Spleen (tissue), 11 donors: Measurements from ENCODE around the gene VCL. TPM values are rescaled to one million over a fixed set of nuclear protein-coding genes. Genes with fewer than 3 reads are reported as not detected.
A peak's percentile ranks its signal among the peaks of the same experiment; 100 is the strongest.

Experiments used
- DNase-seq: peaks from one replicate; pipeline ENCODE4 v3.0.0-alpha.2; 2020
- H3K27ac ChIP-seq, 8 donors: fragments of 200-600 bp; sonication (generic) in 7 of 8; 1 replicate in 4 of 8; 2 replicates in 4 of 8; pipeline versions ENCODE4 v1.5.0 to v1.8.0; 2016 to 2021; ENCODE audit warnings: inconsistent platforms in 4 of 8, mild to moderate bottlenecking in 4 of 8, moderate library complexity in 1 of 8
- H3K27me3 ChIP-seq, 7 donors: fragments of 200-600 bp; sonication (generic) in 6 of 7; replicated peaks in 1 of 7; 1 replicate in 4 of 7; 2 replicates in 3 of 7; pipeline versions ENCODE4 v1.5.0 to v1.8.0; 2016 to 2021; ENCODE audit warnings: inconsistent platforms in 3 of 7, mild to moderate bottlenecking in 1 of 7
- H3K36me3 ChIP-seq, 6 donors: fragments of 200-600 bp; sonication (generic) in 5 of 6; 1 replicate in 4 of 6; 2 replicates in 2 of 6; pipeline versions ENCODE4 v1.5.0 to v1.8.0; 2016 to 2021; ENCODE audit warnings: inconsistent platforms in 2 of 6
- H3K4me1 ChIP-seq, 6 donors: fragments of 200-600 bp; sonication (generic) in 5 of 6; 1 replicate in 3 of 6; 2 replicates in 3 of 6; pipeline versions ENCODE4 v1.5.0 to v1.8.0; 2016 to 2021; ENCODE audit warnings: inconsistent platforms in 3 of 6
- H3K4me3 ChIP-seq, 8 donors: fragments of 200-600 bp; sonication (generic) in 7 of 8; 1 replicate in 4 of 8; 2 replicates in 4 of 8; pipeline versions ENCODE4 v1.5.0 to v1.8.0; 2016 to 2021; ENCODE audit warnings: inconsistent platforms in 4 of 8, mild to moderate bottlenecking in 4 of 8, moderate library complexity in 2 of 8
- H3K9me3 ChIP-seq, 8 donors: fragments of 200-600 bp; sonication (generic) in 7 of 8; 1 replicate in 4 of 8; 2 replicates in 4 of 8; pipeline versions ENCODE4 v1.5.0 to v1.8.0; 2016 to 2021; ENCODE audit warnings: inconsistent platforms in 4 of 8
- CTCF ChIP-seq, 11 experiments: fragments of 200-600 bp in 7 of 11; fragments of 450-650 bp in 4 of 11; sonication (generic) in 4 of 11; IDR thresholded peaks in 8 of 11; conservative IDR thresholded peaks in 3 of 11; 1 replicate in 7 of 11; 2 replicates in 4 of 11; pipeline versions ENCODE4 v1.4.0 to v1.8.0; 2016 to 2021; ENCODE audit warnings: antibody characterized with exemption in 11 of 11, inconsistent platforms in 4 of 11, mild to moderate bottlenecking in 1 of 11
- POLR2A ChIP-seq, 3 donors: fragments of 450-650 bp; IDR thresholded peaks; one replicate each; pipeline ENCODE4 v1.5.1; 2017; ENCODE audit warnings: antibody characterized with exemption in 3 of 3, mild to moderate bottlenecking in 1 of 3
- POLR2AphosphoS5 ChIP-seq, 3 donors: sonication (generic); formaldehyde crosslinking; IDR thresholded peaks; one replicate each; pipeline ENCODE4 v1.5.1; 2017; ENCODE audit warnings: antibody characterized with exemption in 3 of 3
- WGBS, 5 donors: extraction: QIAGEN DNeasy Blood & Tissue Kit in 3 of 5; methylation state at CpG; one replicate each; pipeline versions ENCODE4 v1.1.5 to v1.1.7; 2013 to 2018; 5-methylcytosine and 5-hydroxymethylcytosine counted together
- intact Hi-C: fragments of 100-400 bp; cut with DNase I; formaldehyde crosslinking; loops from one replicate; pipeline ENCODE4 v1.15.0; 2023; ENCODE audit warnings: low total_unique reads
- polyA plus RNA-seq, 3 donors: library from polyadenylated mRNA; stranded (reverse); fragments of 200-250 nt; gene quantifications; one replicate each; pipeline ENCODE4 v1.2.1, GENCODE V29; 2013
- total RNA-seq, 7 donors: library from RNA; depleted of rRNA in 3 of 7; stranded (reverse); fragments of >200 nt in 3 of 7; fragmentation: NEBNext Ultra II Directional in 4 of 7; extraction: Animal tissue kit (Norgen Biotek cat#: 25700) in 4 of 7; gene quantifications; one replicate each; pipeline versions ENCODE4 v1.1.0 to v1.2.1, GENCODE V29; 2016 to 2021
- donor health status: healthy with polysubstance abuse.
- donor health status: DM: no; HTN: no; CAD: no; lungs with moderate emphysema.
- donor health status: DM: no; HTN: no; CAD: no.
- donor health status: Bipolar disorder and iron deficiency.
- donor health status: healthy.
- donor health status: DM: no; HTN: no; CAD: no.
- donor health status: DM: yes; HTN: yes; CAD: no.

VCL gene
- total and polyA plus RNA-seq, 10 donors, result 8.8 to 214 (median 77.6) TPM

- Histone ChIP-seq H3K36me3 (peaks cover 0 to 24% (median 0%) of the 10 kb centered on the region in 6 donors), H3K27me3 (no peaks in the 10 kb centered on the region), H3K4me3 (no peak overlapping the region), H3K27ac (peak overlapping the region in 4 of 8 donors; percentile 24 to 76 (median 46)), H3K4me1 (peaks cover 6 to 79% (median 23%) of the 10 kb centered on the region in 6 donors), H3K9me3 (no peaks in the 10 kb centered on the region)
- TF ChIP-seq POLR2AphosphoS5 (IDR thresholded peaks at IDR 0.05), result no peak
- DNase-seq, result no peak
- intact Hi-C loops, result no loop called here
- WGBS, 5 donors, result 73 to 91% (median 78%) methylated on average over 3 of the region's 3 CpGs
Observed at GRCh38 chr10:74032900-74033655, 35.2 kb downstream of the VCL start.

GRCh38 chr10:74033702-74034101 is 35.8 kb downstream of the VCL start:
- H3K4me3 ChIP-seq, result no peak overlapping the region
- TF ChIP-seq POLR2A (IDR thresholded peaks at IDR 0.05), result no peak
- no peak for TF ChIP-seq CTCF (IDR thresholded peaks at IDR 0.05 in 8 of 11, conservative IDR thresholded peaks at IDR 0.05 in 3 of 11)
- TF ChIP-seq POLR2AphosphoS5 (IDR thresholded peaks at IDR 0.05), result no peak
- H3K36me3 ChIP-seq, result peaks cover 0 to 19% (median 0%) of the 10 kb centered on the region in 6 donors
- H3K27me3 ChIP-seq, result no peaks in the 10 kb centered on the region
- H3K4me1 ChIP-seq, result peaks cover 6 to 85% (median 24%) of the 10 kb centered on the region in 6 donors
- intact Hi-C loops, result no loop called here
- no peaks in the 10 kb centered on the region for H3K9me3 ChIP-seq
- WGBS, 5 donors, result 83 to 100% (median 89%) methylated on average over 1 of the region's 1 CpG
- H3K27ac ChIP-seq, result peak overlapping the region in 4 of 8 donors; percentile 37 to 76 (median 53)
- no peak for DNase-seq

- TF ChIP-seq POLR2A (IDR thresholded peaks at IDR 0.05) (no peak), CTCF (IDR thresholded peaks at IDR 0.05 in 8 of 11, conservative IDR thresholded peaks at IDR 0.05 in 3 of 11) (no peak)
- Histone ChIP-seq H3K9me3 (no peaks in the 10 kb centered on the region), H3K27me3 (no peaks in the 10 kb centered on the region), H3K36me3 (peaks cover 0 to 19% (median 0%) of the 10 kb centered on the region in 6 donors), H3K27ac (peak overlapping the region; percentile 6 to 76 (median 50)), H3K4me3 (no peak overlapping the region), H3K4me1 (peaks cover 6 to 85% (median 26%) of the 10 kb centered on the region in 6 donors)
- intact Hi-C loops, result no loop called here
- no peak for DNase-seq
- 25 to 38% (median 30%) methylated on average over 2 of the region's 2 CpGs for WGBS, 5 donors
Observed at GRCh38 chr10:74034301-74034700, 36.4 kb downstream of the VCL start.

GRCh38 chr10:74035303-74035702 is 37.4 kb downstream of the VCL start:
- Histone ChIP-seq H3K9me3 (no peaks in the 10 kb centered on the region), H3K4me1 (peaks cover 10 to 85% (median 36%) of the 10 kb centered on the region in 6 donors), H3K27ac (peak overlapping the region in 5 of 8 donors; percentile 5 to 76 (median 55)), H3K27me3 (no peaks in the 10 kb centered on the region), H3K36me3 (peaks cover 0 to 19% (median 0%) of the 10 kb centered on the region in 6 donors), H3K4me3 (no peak overlapping the region)
- no peak for TF ChIP-seq POLR2A (IDR thresholded peaks at IDR 0.05)
- no peak for TF ChIP-seq POLR2AphosphoS5 (IDR thresholded peaks at IDR 0.05)
- no peak for TF ChIP-seq CTCF (IDR thresholded peaks at IDR 0.05 in 8 of 11, conservative IDR thresholded peaks at IDR 0.05 in 3 of 11)
- DNase-seq, result no peak
- 25 to 41% (median 32%) methylated on average over 1 of the region's 1 CpG for WGBS, 5 donors
- intact Hi-C loops, result no loop called here
